Mammary epithelial cell (primary cell): ENCODE data around the gene KCNAB2.

Experiments
- CTCF ChIP-seq, 2 donors: IDR thresholded peaks in 1 of 2; conservative IDR thresholded peaks in 1 of 2; 2 replicates each; pipeline ENCODE4 v1.5.1; 2011 to 2012; ENCODE audit warnings: inconsistent platforms in 2 of 2, low read length in 2 of 2, mild to moderate bottlenecking in 2 of 2, control low read depth in 1 of 2, low read depth in 1 of 2; ENCODE audit not compliant: insufficient read depth in 1 of 2; ENCODE audit errors: extremely low read depth in 1 of 2
- EZH2 ChIP-seq: IDR thresholded peaks from 2 replicates; pipeline ENCODE4 v1.6.1; 2012; ENCODE audit warnings: low read length, inconsistent platforms, borderline replicate concordance

GRCh38 chr1:6033124-6033523 is 12.6 kb upstream of the KCNAB2 start:
- TF ChIP-seq CTCF (conservative IDR thresholded peaks at IDR 0.05 in 1 of 2, IDR thresholded peaks at IDR 0.05 in 1 of 2; ENCODE audit: extremely low read depth in 1 of 2, insufficient read depth in 1 of 2, low read depth in 1 of 2, low read length in 2 of 2) (no peak), EZH2 (no peak)
